ENCODE results near the gene FXYD7. TPM values are rescaled to one million over a fixed set of nuclear protein-coding genes. Genes with fewer than 3 reads are reported as not detected.
A peak's percentile ranks its signal among the peaks of the same experiment; 100 is the strongest.
"Not testable (repeated sequence)": the region's sequence is repeated elsewhere in the genome, so short reads cannot be mapped to it uniquely, and the experiment has no call there.

The FXYD7 gene
- total and polyA plus RNA-seq, 2 of the 13 experiments (the other 11 are each of a cell fraction or from before 2014, with no cell fraction given), result 0.55 TPM; not detected in 1

DNA sequence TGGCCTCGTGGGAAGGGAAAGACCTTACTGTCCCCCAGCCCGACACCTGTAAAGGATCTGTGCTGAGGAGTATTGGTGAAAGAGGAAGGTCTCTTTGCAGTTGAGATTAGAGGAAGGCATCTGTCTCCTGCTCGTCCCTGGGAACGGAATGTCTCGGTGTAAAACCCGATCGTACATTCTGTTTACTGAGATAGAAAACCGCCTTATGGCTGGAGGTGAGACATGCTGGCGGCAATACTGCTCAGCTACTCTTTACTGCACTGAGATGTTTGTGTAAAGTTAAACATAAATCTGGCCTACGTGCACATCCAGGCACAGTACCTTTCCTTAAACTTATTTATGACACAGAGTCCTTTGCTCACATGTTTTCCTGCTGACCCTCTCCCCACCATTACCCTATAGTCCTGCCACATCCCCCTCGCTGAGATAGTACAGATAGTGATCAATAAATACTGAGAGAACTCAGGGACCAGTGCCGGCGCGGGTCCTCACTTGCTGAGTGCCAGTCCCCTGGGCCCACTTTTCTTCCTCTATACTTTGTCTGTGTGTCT is 13.3 kb upstream of the FXYD7 start (continued):
- TF ChIP-seq ZFP90 (CRISPR knock-in tag; IDR thresholded peaks at IDR 0.05; ENCODE audit: borderline replicate concordance) (0 out of 2 replicates have a peak, but pooled peaks have one; percentile 30), SKIL (CRISPR knock-in tag; IDR thresholded peaks at IDR 0.05; ENCODE audit: borderline replicate concordance) (peak; percentile 60), ZNF557 (CRISPR knock-in tag; IDR thresholded peaks at IDR 0.05) (peak; percentile 45; the same call in 1 of the 2 replicates), NFKBIZ (CRISPR knock-in tag; IDR thresholded peaks at IDR 0.05) (0 out of 2 replicates have a peak, but pooled peaks have one; percentile 32), WIZ (CRISPR knock-in tag; IDR thresholded peaks at IDR 0.05) (0 out of 2 replicates have a peak, but pooled peaks have one; percentile 42), YEATS4 (CRISPR knock-in tag; IDR thresholded peaks at IDR 0.05; ENCODE audit: borderline replicate concordance) (peak; percentile 57; the same call in 1 of the 2 replicates), ISL2 (CRISPR knock-in tag; IDR thresholded peaks at IDR 0.05) (0 out of 2 replicates have a peak, but pooled peaks have one; percentile 37), NONO (CRISPR knock-in tag; conservative IDR thresholded peaks at IDR 0.05) (peak; percentile 54; the same call in 1 of the 2 replicates), ELF3 (CRISPR knock-in tag; IDR thresholded peaks at IDR 0.05) (peak; percentile 86), FOXK1 (CRISPR knock-in tag; IDR thresholded peaks at IDR 0.05; ENCODE audit: borderline replicate concordance, low read depth) (0 out of 2 replicates have a peak, but pooled peaks have one; percentile 26), SOX13 (CRISPR knock-in tag; conservative IDR thresholded peaks at IDR 0.05 in 1 of 2, IDR thresholded peaks at IDR 0.05 in 1 of 2) (peak in 1 of 2 experiments; percentile 15; a peak in 1 of 4 replicates), ZNF317 (CRISPR knock-in tag; IDR thresholded peaks at IDR 0.05) (0 out of 2 replicates have a peak, but pooled peaks have one; percentile 25), SAFB2 (CRISPR knock-in tag; IDR thresholded peaks at IDR 0.05; ENCODE audit: borderline replicate concordance, low read depth) (peak; percentile 56; the same call in 1 of the 2 replicates), GFI1 (CRISPR knock-in tag; IDR thresholded peaks at IDR 0.05; ENCODE audit: borderline replicate concordance) (peak; percentile 40; the same call in 1 of the 2 replicates), FOXO1 (CRISPR knock-in tag; IDR thresholded peaks at IDR 0.05) (peak; percentile 75; the same call in 1 of the 2 replicates), ZSCAN25 (CRISPR knock-in tag; IDR thresholded peaks at IDR 0.05) (0 out of 2 replicates have a peak, but pooled peaks have one; percentile 30), ELF4 (CRISPR knock-in tag; IDR thresholded peaks at IDR 0.05; ENCODE audit: borderline replicate concordance) (0 out of 2 replicates have a peak, but pooled peaks have one; percentile 38)
- TF ChIP-seq, protein P1, sequence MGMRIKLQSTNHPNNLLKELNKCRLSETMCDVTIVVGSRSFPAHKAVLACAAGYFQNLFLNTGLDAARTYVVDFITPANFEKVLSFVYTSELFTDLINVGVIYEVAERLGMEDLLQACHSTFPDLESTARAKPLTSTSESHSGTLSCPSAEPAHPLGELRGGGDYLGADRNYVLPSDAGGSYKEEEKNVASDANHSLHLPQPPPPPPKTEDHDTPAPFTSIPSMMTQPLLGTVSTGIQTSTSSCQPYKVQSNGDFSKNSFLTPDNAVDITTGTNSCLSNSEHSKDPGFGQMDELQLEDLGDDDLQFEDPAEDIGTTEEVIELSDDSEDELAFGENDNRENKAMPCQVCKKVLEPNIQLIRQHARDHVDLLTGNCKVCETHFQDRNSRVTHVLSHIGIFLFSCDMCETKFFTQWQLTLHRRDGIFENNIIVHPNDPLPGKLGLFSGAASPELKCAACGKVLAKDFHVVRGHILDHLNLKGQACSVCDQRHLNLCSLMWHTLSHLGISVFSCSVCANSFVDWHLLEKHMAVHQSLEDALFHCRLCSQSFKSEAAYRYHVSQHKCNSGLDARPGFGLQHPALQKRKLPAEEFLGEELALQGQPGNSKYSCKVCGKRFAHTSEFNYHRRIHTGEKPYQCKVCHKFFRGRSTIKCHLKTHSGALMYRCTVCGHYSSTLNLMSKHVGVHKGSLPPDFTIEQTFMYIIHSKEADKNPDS (CRISPR knock-in tag; IDR thresholded peaks at IDR 0.05), result peak; percentile 87; the same call in 1 of the 2 replicates
- TF ChIP-seq NONO, SOX13 (IDR thresholded peaks at IDR 0.05): not testable (repeated sequence)

Measured in HepG2 (cell line).